Stimulated activated CD8-positive, alpha-beta memory T cell treated with anti-CD3 and anti-CD28 coated beads, Interleukin-2, amount 100 ng/mL, for 1 hour (primary cell): ENCODE measurements around the gene ULK2.

Source experiments
- DNase-seq, 2 donors: peaks; one replicate each; pipeline ENCODE4 v3.0.0-alpha.2; 2020; ENCODE audit warnings: low read depth in 2 of 2

ULK2 gene

GRCh38 chr17:19747159-19747719, 120.5 kb downstream of the ULK2 start:
- DNase-seq = no peak

GRCh38 chr17:19746517-19746916, 121.2 kb downstream of the ULK2 start:
- DNase-seq = no peak

GRCh38 chr17:19744922-19745757, 122.6 kb downstream of the ULK2 start:
- peak; percentile 61 to 70 for DNase-seq

GRCh38 chr17:19744492-19744891, 123.2 kb downstream of the ULK2 start:
- no peak for DNase-seq

- DNase-seq = no peak
Observed at GRCh38 chr17:19743101-19744100, 124.3 kb downstream of the ULK2 start.

GRCh38 chr17:19742495-19742894, 125.2 kb downstream of the ULK2 start:
- no peak for DNase-seq

- DNase-seq = no peak
Observed at GRCh38 chr17:19741832-19742457, 125.8 kb downstream of the ULK2 start.

GRCh38 chr17:19740933-19741332, 126.8 kb downstream of the ULK2 start:
- DNase-seq = no peak

GRCh38 chr17:19739241-19740201, 128.2 kb downstream of the ULK2 start:
- no peak for DNase-seq

- no peak for DNase-seq
Observed at GRCh38 chr17:19738757-19739156, 129.0 kb downstream of the ULK2 start.

GRCh38 chr17:19738073-19738449, 129.7 kb downstream of the ULK2 start:
- no peak for DNase-seq

GRCh38 chr17:19737305-19738072, 130.2 kb downstream of the ULK2 start:
- no peak for DNase-seq

- no peak for DNase-seq
Observed at GRCh38 chr17:19736071-19736470, 131.7 kb downstream of the ULK2 start.

- no peak for DNase-seq
Observed at GRCh38 chr17:19733953-19734526, 133.7 kb downstream of the ULK2 start.

- no peak for DNase-seq
Observed at GRCh38 chr17:19731626-19732025, 136.1 kb downstream of the ULK2 start.

- DNase-seq = no peak
Observed at GRCh38 chr17:19730843-19731242, 136.9 kb downstream of the ULK2 start.

GRCh38 chr17:19729900-19730299, 137.8 kb downstream of the ULK2 start:
- DNase-seq = no peak

GRCh38 chr17:19728084-19728495, 139.6 kb downstream of the ULK2 start:
- DNase-seq = no peak

- DNase-seq = no peak
Observed at GRCh38 chr17:19727501-19728078, 140.1 kb downstream of the ULK2 start.
